Hepatocyte (in vitro differentiated cells): ENCODE measurements around the gene SLC9A8. TPM values are rescaled to one million over a fixed set of nuclear protein-coding genes. Genes with fewer than 3 reads are reported as not detected.
"Not testable (repeated sequence)": the region's sequence is repeated elsewhere in the genome, so short reads cannot be mapped to it uniquely, and the experiment has no call there.

ENCODE experiments used
- DNase-seq: peaks from one replicate; pipeline ENCODE4 v3.0.0-alpha.2; 2016; ENCODE audit warnings: low spot score
- H2AFZ ChIP-seq: fragments of 200-600 bp; sonication (generic); 2 replicates; pipeline ENCODE4 v1.6.0; 2016; ENCODE audit warnings: antibody characterized with exemption, mild to moderate bottlenecking
- H3K27ac ChIP-seq: fragments of 200-600 bp; sonication (generic); 2 replicates; pipeline ENCODE4 v1.5.1; 2016; ENCODE audit warnings: mild to moderate bottlenecking
- H3K27me3 ChIP-seq: fragments of 200-600 bp; sonication (generic); 2 replicates; pipeline ENCODE4 v1.6.1; 2016
- H3K36me3 ChIP-seq: fragments of 200-600 bp; sonication (generic); replicated peaks from 2 replicates; pipeline ENCODE4 v1.5.1; 2016; ENCODE audit warnings: low read depth; ENCODE audit not compliant: insufficient read depth
- H3K4me1 ChIP-seq: fragments of 200-600 bp; sonication (generic); 2 replicates; pipeline ENCODE4 v1.5.1; 2016; ENCODE audit warnings: mild to moderate bottlenecking, moderate library complexity; ENCODE audit not compliant: insufficient read depth
- H3K4me2 ChIP-seq: fragments of 200-600 bp; sonication (generic); 2 replicates; pipeline ENCODE4 v1.6.0; 2016
- H3K4me3 ChIP-seq: fragments of 200-600 bp; sonication (generic); 2 replicates; pipeline ENCODE4 v1.5.1; 2016; ENCODE audit warnings: mild to moderate bottlenecking
- H3K79me2 ChIP-seq: fragments of 200-600 bp; sonication (generic); 2 replicates; pipeline ENCODE4 v1.6.0; 2017; ENCODE audit warnings: mild to moderate bottlenecking
- H3K9me2 ChIP-seq: fragments of 200-600 bp; sonication (generic); replicated peaks from 2 replicates; pipeline ENCODE4 v1.6.0; 2017; ENCODE audit warnings: mild to moderate bottlenecking; ENCODE audit not compliant: insufficient read depth
- H3K9me3 ChIP-seq: fragments of 200-600 bp; sonication (generic); 2 replicates; pipeline ENCODE4 v1.5.1; 2016; ENCODE audit warnings: low read depth, mild to moderate bottlenecking
- H4K20me1 ChIP-seq: fragments of 200-600 bp; sonication (generic); 2 replicates; pipeline ENCODE4 v1.6.0; 2016; ENCODE audit warnings: mild to moderate bottlenecking; ENCODE audit not compliant: insufficient read depth, poor library complexity, severe bottlenecking
- CTCF ChIP-seq: fragments of 200-600 bp; sonication (generic); IDR thresholded peaks from 2 replicates; pipeline ENCODE4 v1.5.1; 2016; ENCODE audit warnings: antibody characterized with exemption, mild to moderate bottlenecking; ENCODE audit not compliant: poor library complexity
- EZH2 ChIP-seq: fragments of 200-600 bp; sonication (generic); IDR thresholded peaks from 2 replicates; pipeline ENCODE4 v1.6.1; 2016; ENCODE audit warnings: antibody characterized with exemption, mild to moderate bottlenecking, borderline replicate concordance
- EZH2phosphoT487 ChIP-seq: fragments of 200-600 bp; sonication (generic); IDR thresholded peaks from one replicate; pipeline ENCODE4 v1.6.1; 2018; ENCODE audit warnings: antibody characterized with exemption, mild to moderate bottlenecking, low read depth, moderate library complexity; ENCODE audit not compliant: unreplicated experiment, severe bottlenecking
- WGBS: methylation state at CpG from one replicate; pipeline ENCODE4 v1.1.6; 2016; ENCODE audit warnings: low lambda C conversion rate; ENCODE audit errors: missing lambda C conversion rate; 5-methylcytosine and 5-hydroxymethylcytosine counted together
- polyA plus RNA-seq: library from polyadenylated mRNA; unstranded; fragments of >200 nt; fragmentation: Nextera tagmentation; extraction: Ambion mirVana; gene quantifications from 2 replicates; pipeline ENCODE4 v1.2.1, GENCODE V29; 2016
- total RNA-seq: library from RNA; depleted of rRNA; stranded (reverse); fragments of >200 nt; gene quantifications from 2 replicates; pipeline ENCODE4 v1.2.3, GENCODE V29; 2014

SLC9A8 gene
- total and polyA plus RNA-seq, 2 experiments from 2014 or later, result 4.9 to 6.7 TPM

GRCh38 chr20:49858076-49858585 lies 45.5 kb downstream of the SLC9A8 start:
- H3K36me3 ChIP-seq, result no peaks in the 10 kb centered on the region
- no peak for DNase-seq
- no peaks in the 10 kb centered on the region for H3K79me2 ChIP-seq
- H3K4me1 ChIP-seq, result no peaks in the 10 kb centered on the region
- no peak overlapping the region for H3K4me2 ChIP-seq
- no peak overlapping the region for H3K4me3 ChIP-seq
- no peak for TF ChIP-seq EZH2
- TF ChIP-seq CTCF, result no peak
- TF ChIP-seq EZH2phosphoT487, result no peak
- H4K20me1 ChIP-seq, result no peaks in the 10 kb centered on the region
- no peaks in the 10 kb centered on the region for H3K9me3 ChIP-seq
- H3K27ac ChIP-seq, result no peak overlapping the region
- H3K9me2 ChIP-seq, result no peaks in the 10 kb centered on the region
- WGBS, result 100% methylated on average over 2 of the region's 2 CpGs
- H3K27me3 ChIP-seq, result no peaks in the 10 kb centered on the region
- H2AFZ ChIP-seq, result no peak overlapping the region

- Histone ChIP-seq H2AFZ (no peak overlapping the region), H3K27me3 (no peaks in the 10 kb centered on the region), H3K27ac (no peak overlapping the region), H3K36me3 (no peaks in the 10 kb centered on the region), H4K20me1 (no peaks in the 10 kb centered on the region), H3K4me2 (no peak overlapping the region), H3K9me2 (no peaks in the 10 kb centered on the region), H3K79me2 (no peaks in the 10 kb centered on the region), H3K4me1 (no peaks in the 10 kb centered on the region), H3K9me3 (no peaks in the 10 kb centered on the region), H3K4me3 (no peak overlapping the region)
- DNase-seq, result no peak
- WGBS, result 83% methylated on average over 6 of the region's 6 CpGs
- TF ChIP-seq EZH2, result no peak
- TF ChIP-seq CTCF, result no peak
- no peak for TF ChIP-seq EZH2phosphoT487
Observed at GRCh38 chr20:49859011-49859410, 46.4 kb downstream of the SLC9A8 start.

GRCh38 chr20:49859807-49860206 lies 47.2 kb downstream of the SLC9A8 start:
- Histone ChIP-seq H3K4me3 (no peak overlapping the region), H3K27ac (no peak overlapping the region), H3K9me2 (no peaks in the 10 kb centered on the region), H2AFZ (no peak overlapping the region), H3K36me3 (no peaks in the 10 kb centered on the region), H3K79me2 (no peaks in the 10 kb centered on the region), H4K20me1 (no peaks in the 10 kb centered on the region), H3K4me1 (no peaks in the 10 kb centered on the region), H3K27me3 (no peaks in the 10 kb centered on the region), H3K9me3 (no peaks in the 10 kb centered on the region), H3K4me2 (no peak overlapping the region)
- no peak for DNase-seq
- TF ChIP-seq CTCF (no peak), EZH2phosphoT487 (no peak), EZH2 (no peak)

GRCh38 chr20:49861232-49861631 lies 48.6 kb downstream of the SLC9A8 start:
- H3K9me3 ChIP-seq, H3K4me1 ChIP-seq, H3K36me3 ChIP-seq, H3K4me3 ChIP-seq, DNase-seq, H3K4me2 ChIP-seq, H3K79me2 ChIP-seq, H3K27me3 ChIP-seq, H2AFZ ChIP-seq, H3K9me2 ChIP-seq, H4K20me1 ChIP-seq, H3K27ac ChIP-seq: not testable (repeated sequence)
- WGBS, result 90% methylated on average over 3 of the region's 3 CpGs
